GM04504 (cell line): ENCODE results near the gene GPR61.

Source experiments
- DNase-seq: peaks from one replicate; pipeline ENCODE4 v3.0.0-alpha.2; 2012; ENCODE audit warnings: low read depth

Gene GPR61

GRCh38 chr1:109509176-109510134 lies 30.2 kb upstream of the GPR61 start, which contains the start of gene AMIGO1:
Gene AMIGO1 (minus strand): TSS chr1:109509727. CDS start chr1:109508912, 815 bp downstream.
- DNase-seq = no peak

- DNase-seq = no peak
Observed at GRCh38 chr1:109513110-109513710, 26.5 kb upstream of the GPR61 start.

- DNase-seq = no peak
Observed at GRCh38 chr1:109514846-109515245, 24.8 kb upstream of the GPR61 start.

DNA sequence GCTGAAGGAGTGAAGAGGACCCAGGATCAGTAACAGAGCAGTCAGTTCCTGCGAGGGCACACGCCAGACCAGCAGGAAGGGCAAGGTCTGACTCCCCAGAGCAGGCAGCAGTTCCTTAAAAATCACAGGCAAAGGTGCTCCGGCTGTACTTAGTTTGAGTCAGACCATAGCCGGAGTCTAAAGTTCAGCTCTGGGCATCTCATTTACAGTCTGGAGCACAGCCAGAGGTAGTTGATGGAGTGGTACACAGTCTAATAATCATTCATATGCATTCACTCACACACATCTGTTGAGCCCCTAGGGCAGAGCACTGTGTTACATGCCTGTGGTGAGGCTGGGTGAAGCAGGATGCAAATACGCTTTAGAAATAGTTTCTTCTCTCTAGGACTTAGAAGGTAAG lies 22.8 kb upstream of the GPR61 start:
- no peak for DNase-seq

GRCh38 chr1:109517337-109517736 lies 22.3 kb upstream of the GPR61 start:
- DNase-seq = no peak

DNA sequence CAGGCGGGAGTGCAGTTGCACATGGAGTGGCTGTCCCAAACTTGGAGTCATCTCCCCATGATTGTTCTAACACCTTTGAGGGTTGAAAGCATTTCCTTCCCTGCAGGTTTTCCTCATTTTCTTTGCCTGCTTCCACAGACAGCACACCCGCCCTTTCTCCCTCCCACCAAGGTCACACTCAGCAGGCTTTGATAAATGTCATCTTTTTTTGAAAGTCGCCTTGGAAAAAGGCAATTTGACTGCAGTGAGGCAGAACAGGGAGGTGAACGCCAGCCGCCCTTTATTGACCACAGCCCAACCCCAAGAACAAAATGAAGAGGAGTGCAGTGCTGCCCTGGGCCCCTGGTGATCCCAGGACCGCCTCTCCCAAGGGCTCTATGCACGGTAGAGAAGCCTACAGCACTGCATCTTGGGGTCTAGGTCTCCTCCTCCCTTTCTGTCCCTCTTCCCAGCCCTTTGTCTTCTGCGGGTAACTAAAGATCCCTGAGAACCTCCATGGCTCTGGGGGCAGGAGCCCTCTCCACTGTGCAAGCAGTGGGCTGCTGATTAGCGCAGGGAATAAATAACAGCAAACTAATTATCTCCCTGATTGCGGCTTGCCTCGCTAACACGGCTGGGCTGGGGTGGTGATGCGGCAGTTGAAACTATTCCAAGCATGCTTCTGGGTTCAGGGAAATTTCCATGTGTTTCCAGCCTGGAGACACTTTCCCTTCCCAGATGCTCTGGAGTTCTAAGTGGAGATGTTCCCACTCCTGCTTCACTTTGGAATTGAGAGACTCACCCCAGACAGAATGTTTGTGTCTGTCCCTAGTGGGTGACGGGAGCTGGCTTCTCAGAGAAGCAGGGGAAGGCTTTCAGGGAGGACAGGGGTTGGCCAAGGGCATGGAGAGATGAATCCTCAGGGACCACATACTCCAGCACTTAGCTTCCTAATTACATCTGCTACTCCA lies 18.4 kb upstream of the GPR61 start:
- no peak for DNase-seq

- no peak for DNase-seq
Observed at GRCh38 chr1:109522026-109522425, 17.6 kb upstream of the GPR61 start.

GRCh38 chr1:109523706-109524105 lies 16.0 kb upstream of the GPR61 start:
- DNase-seq = no peak

GRCh38 chr1:109527098-109527811 lies 12.4 kb upstream of the GPR61 start:
- no peak for DNase-seq

DNA sequence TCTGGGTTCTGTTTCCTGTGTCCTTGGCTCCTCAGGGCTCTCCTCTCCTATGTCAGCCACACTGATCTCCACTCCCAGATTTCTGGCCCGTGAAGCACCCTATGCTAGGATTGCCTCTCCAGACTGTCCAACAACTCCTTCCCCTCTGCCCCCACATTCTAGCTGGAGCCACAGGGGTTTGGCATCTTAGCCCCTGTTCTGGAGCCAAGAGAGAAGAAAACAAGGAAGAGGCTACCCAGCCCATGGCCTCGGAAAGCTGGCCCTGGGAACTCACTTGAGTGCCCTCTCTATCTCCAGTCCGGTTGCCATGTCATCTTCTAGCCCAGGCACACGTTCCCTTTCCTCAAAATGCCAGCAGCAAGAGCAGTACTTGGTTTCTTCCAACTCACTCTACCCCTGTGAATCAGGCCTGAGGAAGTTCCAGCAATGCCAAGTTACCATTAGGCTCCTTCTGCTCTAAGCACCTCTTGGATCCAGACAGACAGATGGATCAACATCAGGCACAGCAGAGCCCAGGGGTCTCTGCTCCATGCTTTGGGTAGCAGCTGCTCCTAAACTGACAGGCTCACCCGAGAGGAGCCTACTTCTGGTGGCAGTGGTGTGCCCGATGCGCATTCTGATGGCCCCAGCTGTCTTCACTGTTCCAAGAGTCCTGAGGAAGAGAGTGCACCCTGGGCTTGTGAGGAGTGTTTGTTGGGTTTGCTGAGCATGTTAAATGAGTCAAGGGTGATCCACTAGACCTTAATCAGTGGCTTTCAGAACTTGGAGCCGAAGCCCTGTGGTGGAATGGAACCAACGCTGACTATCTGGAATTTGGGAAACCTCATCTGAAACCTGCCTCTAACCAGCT lies 11.6 kb upstream of the GPR61 start:
- DNase-seq = no peak

DNA sequence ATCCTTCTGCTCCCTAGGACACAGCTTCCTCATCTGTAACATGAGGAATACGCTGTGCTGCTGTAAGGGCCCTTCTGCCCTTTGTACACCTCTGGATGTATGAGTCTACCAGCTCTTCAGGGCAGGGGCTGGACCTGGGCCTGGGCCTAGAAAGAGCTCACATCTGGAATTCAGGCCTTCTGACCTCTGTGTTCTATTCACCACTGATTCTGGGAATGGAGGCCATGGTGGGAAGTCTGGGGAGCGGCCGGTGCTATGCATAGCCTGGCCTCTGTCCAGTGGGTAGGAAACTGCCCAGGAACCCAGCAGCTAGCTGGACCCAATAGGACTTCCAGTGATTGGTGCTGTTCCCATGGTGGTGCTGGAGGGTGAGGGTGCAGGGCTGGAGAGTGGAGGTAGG lies 11.0 kb upstream of the GPR61 start:
- no peak for DNase-seq

DNA sequence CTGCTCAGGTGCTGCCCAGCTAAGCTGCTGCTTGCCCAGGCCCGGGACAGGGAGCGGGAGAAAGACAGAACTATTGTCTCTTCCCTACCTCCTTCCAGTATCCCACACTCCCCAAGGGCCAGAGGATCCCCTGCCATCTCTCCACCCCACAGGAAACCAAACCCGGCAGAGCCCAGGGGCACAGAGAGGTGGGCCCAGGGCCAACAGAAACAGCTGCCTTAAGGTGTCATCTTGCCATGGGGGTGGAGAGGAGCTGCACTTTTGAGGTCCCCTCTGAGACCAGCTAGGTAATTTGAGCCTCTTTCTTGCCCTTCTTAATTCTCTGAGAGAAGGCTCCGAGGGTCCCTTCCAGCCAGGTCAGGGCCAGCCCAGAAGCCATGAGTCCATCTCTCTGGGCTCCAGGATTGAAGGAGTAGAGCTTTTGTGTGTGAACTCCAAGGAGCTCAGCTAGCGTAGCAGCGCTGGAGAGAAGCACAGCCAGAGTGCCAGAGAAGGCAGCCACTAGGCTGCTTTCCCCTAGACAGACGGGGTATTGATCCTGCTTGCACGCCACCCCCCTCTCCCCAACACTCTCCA lies 9.7 kb upstream of the GPR61 start:
- no peak for DNase-seq

GRCh38 chr1:109530457-109531087 lies 9.1 kb upstream of the GPR61 start:
- no peak for DNase-seq

DNA sequence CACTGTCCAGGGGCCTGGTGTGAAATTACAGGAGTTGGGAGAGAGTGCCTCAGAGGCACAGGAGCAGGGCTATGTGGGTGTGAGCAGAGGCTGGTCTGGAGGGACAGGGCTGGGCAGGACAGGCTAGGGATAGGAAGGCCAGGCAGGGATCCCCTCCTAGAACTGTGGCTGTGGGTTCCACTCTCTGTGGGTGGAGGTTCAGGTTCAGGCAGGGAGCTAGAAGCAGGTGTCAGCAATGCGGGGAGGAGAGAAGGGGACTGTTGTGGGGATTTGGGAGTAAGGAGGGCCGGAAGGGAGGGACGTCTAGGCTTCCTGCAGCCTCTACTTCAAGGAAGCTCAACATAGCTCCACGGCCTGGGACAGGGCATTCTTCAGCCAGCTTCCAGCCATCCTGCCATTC lies 8.3 kb upstream of the GPR61 start:
- DNase-seq = no peak

DNA sequence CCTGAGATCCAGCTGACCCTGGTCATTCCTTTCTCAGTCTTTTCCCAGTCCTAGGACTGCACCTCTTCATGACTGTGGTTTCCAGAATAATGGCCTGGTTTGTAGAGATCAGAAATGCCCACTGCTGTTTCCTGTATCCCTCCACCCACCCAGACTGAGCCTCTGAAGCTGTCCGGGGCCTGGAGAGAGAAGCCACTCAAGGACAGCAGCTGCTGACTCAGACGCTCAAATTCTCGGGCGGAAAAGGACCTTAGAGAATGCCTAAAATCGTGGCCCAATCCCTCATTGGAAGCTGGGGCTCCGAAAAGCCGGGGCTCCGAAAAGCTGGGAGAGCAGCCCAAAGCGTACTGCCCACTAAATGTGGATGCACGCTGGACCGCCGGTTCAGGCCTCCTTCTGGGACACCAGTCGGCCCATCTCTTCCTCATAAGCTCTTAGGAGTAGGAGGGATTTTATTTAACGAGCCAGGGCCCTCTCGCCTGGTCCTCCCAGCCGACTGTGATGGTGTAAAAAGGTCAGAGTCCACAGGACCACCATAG lies 7.8 kb upstream of the GPR61 start:
- no peak for DNase-seq

DNA sequence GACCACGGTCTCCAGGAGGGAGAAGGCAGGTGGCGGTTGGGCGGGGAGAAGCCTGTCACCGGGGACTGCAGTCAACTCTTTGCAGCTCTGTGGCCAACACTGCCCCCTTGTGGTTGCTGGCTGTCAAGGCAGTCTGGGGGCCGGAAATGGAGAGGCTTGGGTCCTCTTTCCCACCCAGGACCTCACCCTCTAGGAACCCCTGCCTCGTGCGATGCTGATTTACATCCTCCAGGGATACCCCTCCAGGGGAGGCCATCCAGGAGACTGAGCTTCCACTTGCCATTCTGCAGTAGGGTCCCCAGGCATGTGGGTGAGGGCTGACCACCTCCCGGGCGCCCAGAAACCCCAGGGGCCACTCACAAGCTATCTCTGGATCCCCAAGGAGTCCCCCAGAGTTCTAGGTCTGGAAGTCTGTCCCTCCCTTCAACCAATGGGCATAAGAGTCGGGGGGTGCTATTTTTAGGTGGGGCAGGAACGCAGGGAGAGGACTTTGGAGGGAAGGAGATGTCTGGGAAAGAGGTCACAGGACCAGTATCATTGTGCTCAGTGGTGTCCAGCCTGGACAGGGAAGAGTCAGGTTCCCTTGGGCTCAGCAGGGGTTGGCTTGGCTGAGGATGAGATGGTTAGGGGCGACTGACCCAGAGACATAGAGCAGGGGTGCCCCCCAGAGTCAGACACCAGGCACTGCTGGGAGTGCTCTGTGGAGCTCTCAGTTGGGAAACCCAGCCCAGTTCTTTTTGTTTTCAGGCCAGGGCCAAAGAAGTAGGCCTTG lies 7.1 kb upstream of the GPR61 start:
- peak; percentile 36 for DNase-seq

- no peak for DNase-seq
Observed at GRCh38 chr1:109534307-109534858, 5.3 kb upstream of the GPR61 start.

GRCh38 chr1:109535481-109535880 lies 4.2 kb upstream of the GPR61 start:
- no peak for DNase-seq
